Activated T-helper 1 cell treated with anti-CD3 and anti-CD28 coated beads, Interleukin-12 subunit alpha, Interleukin-12 subunit beta, Interleukin-2, Interleukin-4 antibody, amounts not matched to agents 30 ng/mL and 10 ng/mL and 1 ng/mL, durations not matched to agents 14 hours and 24 hours and 36 hours (primary cell): Measurements from ENCODE around the gene SP6. TPM values are rescaled to one million over a fixed set of nuclear protein-coding genes. Genes with fewer than 3 reads are reported as not detected.

Source experiments
- DNase-seq: peaks from one replicate; pipeline ENCODE4 v3.0.0; 2021; ENCODE audit warnings: low spot score
- H3K27ac Mint-ChIP-seq: one replicate; pipeline ENCODE4 v1.8.0; 2021; ENCODE audit warnings: mild to moderate bottlenecking, mixed read lengths
- H3K27me3 Mint-ChIP-seq: one replicate; pipeline ENCODE4 v1.8.0; 2022; ENCODE audit warnings: mild to moderate bottlenecking, moderate library complexity, mixed read lengths; ENCODE audit not compliant: insufficient read depth
- H3K36me3 Mint-ChIP-seq: one replicate; pipeline ENCODE4 v1.8.0; 2021; ENCODE audit warnings: low read depth, mixed read lengths
- H3K4me1 Mint-ChIP-seq: one replicate; pipeline ENCODE4 v1.8.0; 2021; ENCODE audit warnings: low read depth, mixed read lengths
- H3K4me3 Mint-ChIP-seq: one replicate; pipeline ENCODE4 v1.8.0; 2021; ENCODE audit warnings: mild to moderate bottlenecking, moderate library complexity, mixed read lengths
- H3K9me3 Mint-ChIP-seq: one replicate; pipeline ENCODE4 v1.8.0; 2021; ENCODE audit warnings: mixed read lengths
- intact Hi-C: fragments of 100-400 bp; cut with micrococcal nuclease; formaldehyde crosslinking; loops from one replicate; pipeline ENCODE4 v1.15.1; 2024
- total RNA-seq: library from RNA; stranded (reverse); gene quantifications from 2 replicates; pipeline ENCODE4 v1.2.3, GENCODE V29; 2022

The SP6 gene
- total RNA-seq, 1 donor from 2014 or later: 0.05 TPM

DNA sequence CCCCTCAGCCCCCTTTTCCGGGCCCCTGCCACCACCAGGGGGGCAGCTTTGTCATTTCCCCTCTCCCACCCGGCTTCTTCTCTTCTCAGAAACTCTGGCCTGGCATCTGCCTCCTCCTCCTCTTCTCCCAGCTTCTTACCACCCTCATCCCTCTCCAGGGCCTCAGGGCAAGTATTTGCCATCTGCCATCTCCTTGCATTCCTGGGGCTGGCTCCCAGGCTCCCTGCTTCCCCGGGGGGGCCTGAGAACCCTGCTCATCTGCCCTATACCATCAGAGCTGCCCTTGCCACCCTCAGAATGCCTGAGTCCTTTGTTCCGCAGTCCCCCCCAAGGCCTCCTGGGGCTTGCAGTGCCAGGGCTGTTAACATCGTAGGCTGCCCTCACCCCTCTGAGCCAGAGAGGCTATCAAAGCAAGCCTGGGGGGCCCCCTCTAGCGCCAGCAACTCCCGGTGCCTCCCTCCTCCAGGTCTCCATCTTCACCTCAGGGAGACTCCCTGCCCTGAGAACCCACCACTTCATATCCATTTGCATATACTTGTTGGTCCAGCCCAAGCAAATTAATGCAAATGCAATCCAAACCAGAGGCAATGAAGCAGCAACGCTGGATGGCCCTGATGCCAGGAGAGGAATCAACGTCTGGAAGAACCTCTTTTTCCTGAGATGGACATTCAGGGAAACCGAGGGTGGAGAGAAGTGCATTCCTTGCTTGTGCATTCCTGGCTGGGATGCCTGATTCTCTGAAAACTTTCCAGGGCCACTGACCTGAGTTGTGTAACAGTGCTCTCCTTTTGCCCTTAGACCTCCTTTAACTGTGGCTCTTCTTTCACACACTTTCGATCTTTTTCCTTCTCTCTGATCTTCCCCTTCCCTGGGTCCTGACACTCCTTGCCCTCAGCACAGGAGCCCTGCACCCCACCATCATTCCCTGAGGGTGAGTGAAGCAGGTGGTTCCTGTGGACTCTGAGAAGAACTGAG is 24.3 kb upstream of the SP6 start:
- intact Hi-C loops: no loop called here
- peaks cover 59% of the 10 kb centered on the region for H3K27me3 Mint-ChIP-seq
- H3K27ac Mint-ChIP-seq: no peak overlapping the region
- no peaks in the 10 kb centered on the region for H3K9me3 Mint-ChIP-seq
- no peaks in the 10 kb centered on the region for H3K36me3 Mint-ChIP-seq
- no peak for DNase-seq
- no peak overlapping the region for H3K4me3 Mint-ChIP-seq
- H3K4me1 Mint-ChIP-seq: peaks cover 5% of the 10 kb centered on the region

GRCh38 chr17:47873200-47874090 is 22.5 kb upstream of the SP6 start:
- Mint-ChIP-seq H3K4me3 (no peak overlapping the region), H3K9me3 (no peaks in the 10 kb centered on the region), H3K36me3 (no peaks in the 10 kb centered on the region), H3K27me3 (peaks cover 62% of the 10 kb centered on the region), H3K4me1 (no peaks in the 10 kb centered on the region), H3K27ac (no peak overlapping the region)
- intact Hi-C loops: no loop called here
- DNase-seq: no peak

DNA sequence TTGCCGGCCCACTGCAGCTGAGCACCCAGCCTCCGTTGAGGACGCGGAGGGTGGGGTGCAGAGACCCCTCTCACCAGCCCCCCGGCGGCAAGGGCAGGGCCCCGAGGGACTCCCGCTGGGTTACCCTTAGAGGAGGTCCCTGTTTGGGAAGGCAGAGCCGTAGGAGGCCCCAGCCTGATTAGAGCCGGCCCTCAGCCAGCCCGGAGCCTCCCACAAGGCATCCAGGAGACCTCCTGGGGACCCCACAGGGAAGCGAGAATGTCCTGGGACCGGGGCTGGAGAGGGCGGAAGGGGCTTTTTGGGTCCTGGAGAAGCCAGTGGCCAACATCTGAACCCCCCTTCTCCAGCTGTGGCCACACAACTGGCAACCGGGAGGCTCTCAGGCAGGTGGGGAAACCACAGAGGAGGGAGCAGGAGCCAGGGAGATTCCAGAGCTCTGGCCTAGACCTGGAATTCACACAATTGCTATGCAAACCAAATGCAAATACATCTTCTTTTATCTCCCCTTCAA is 21.7 kb upstream of the SP6 start:
- H3K4me3 Mint-ChIP-seq: no peak overlapping the region
- no peaks in the 10 kb centered on the region for H3K4me1 Mint-ChIP-seq
- no peak for DNase-seq
- no peak overlapping the region for H3K27ac Mint-ChIP-seq
- H3K9me3 Mint-ChIP-seq: no peaks in the 10 kb centered on the region
- H3K36me3 Mint-ChIP-seq: no peaks in the 10 kb centered on the region
- intact Hi-C loops: no loop called here
- H3K27me3 Mint-ChIP-seq: peaks cover 57% of the 10 kb centered on the region

GRCh38 chr17:47872019-47872650 is 21.2 kb upstream of the SP6 start:
- Mint-ChIP-seq H3K4me1 (no peaks in the 10 kb centered on the region), H3K4me3 (no peak overlapping the region), H3K9me3 (no peaks in the 10 kb centered on the region), H3K27me3 (peaks cover 54% of the 10 kb centered on the region), H3K36me3 (no peaks in the 10 kb centered on the region), H3K27ac (no peak overlapping the region)
- DNase-seq: no peak
- intact Hi-C loops: no loop called here

- no peak for DNase-seq
- no peaks in the 10 kb centered on the region for H3K4me1 Mint-ChIP-seq
- no peak overlapping the region for H3K4me3 Mint-ChIP-seq
- H3K27me3 Mint-ChIP-seq: peaks cover 52% of the 10 kb centered on the region
- no peaks in the 10 kb centered on the region for H3K9me3 Mint-ChIP-seq
- H3K36me3 Mint-ChIP-seq: no peaks in the 10 kb centered on the region
- intact Hi-C loops: no loop called here
- no peak overlapping the region for H3K27ac Mint-ChIP-seq
These were observed 20.1 kb upstream of the SP6 start for GRCh38 chr17:47871048-47871447.

DNA sequence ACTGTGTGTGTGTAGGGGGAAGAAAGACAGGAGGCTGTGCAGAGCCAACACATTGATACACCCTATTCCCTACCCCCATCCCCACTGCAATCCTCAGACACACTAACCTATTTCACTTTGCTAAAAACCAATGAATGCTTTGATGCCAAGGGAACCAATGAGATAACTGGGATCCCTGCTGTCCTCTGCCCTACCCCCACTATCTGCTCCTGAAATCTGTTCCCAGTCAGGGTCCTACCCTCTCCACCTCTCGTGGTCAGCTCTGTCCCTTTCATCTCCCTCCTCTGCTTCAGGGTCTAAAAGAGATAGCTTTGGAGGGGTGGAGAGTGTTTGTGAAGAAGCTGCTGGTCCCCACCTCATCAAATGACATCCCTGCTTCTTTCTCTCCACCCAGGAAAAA is 19.1 kb upstream of the SP6 start:
- Mint-ChIP-seq H3K9me3 (no peaks in the 10 kb centered on the region), H3K36me3 (no peaks in the 10 kb centered on the region), H3K27me3 (peaks cover 48% of the 10 kb centered on the region), H3K27ac (no peak overlapping the region), H3K4me3 (no peak overlapping the region), H3K4me1 (peaks cover 8% of the 10 kb centered on the region)
- DNase-seq: no peak
- intact Hi-C loops: no loop called here

GRCh38 chr17:47869114-47869513 is 18.2 kb upstream of the SP6 start:
- Mint-ChIP-seq H3K27ac (no peak overlapping the region), H3K9me3 (no peaks in the 10 kb centered on the region), H3K4me3 (no peak overlapping the region), H3K4me1 (peaks cover 18% of the 10 kb centered on the region), H3K36me3 (no peaks in the 10 kb centered on the region), H3K27me3 (peaks cover 44% of the 10 kb centered on the region)
- no peak for DNase-seq
- intact Hi-C loops: no loop called here

- no peak for DNase-seq
- intact Hi-C loops: no loop called here
- H3K9me3 Mint-ChIP-seq: no peaks in the 10 kb centered on the region
- no peak overlapping the region for H3K4me3 Mint-ChIP-seq
- H3K4me1 Mint-ChIP-seq: peaks cover 18% of the 10 kb centered on the region
- no peak overlapping the region for H3K27ac Mint-ChIP-seq
- peaks cover 38% of the 10 kb centered on the region for H3K27me3 Mint-ChIP-seq
- H3K36me3 Mint-ChIP-seq: no peaks in the 10 kb centered on the region
These were observed 17.0 kb upstream of the SP6 start for GRCh38 chr17:47867813-47868533.

- Mint-ChIP-seq H3K36me3 (no peaks in the 10 kb centered on the region), H3K27ac (no peak overlapping the region), H3K9me3 (no peaks in the 10 kb centered on the region), H3K4me1 (peaks cover 18% of the 10 kb centered on the region), H3K27me3 (peaks cover 31% of the 10 kb centered on the region), H3K4me3 (no peak overlapping the region)
- DNase-seq: no peak
- intact Hi-C loops: no loop called here
These were observed 16.0 kb upstream of the SP6 start for GRCh38 chr17:47866941-47867340.

DNA sequence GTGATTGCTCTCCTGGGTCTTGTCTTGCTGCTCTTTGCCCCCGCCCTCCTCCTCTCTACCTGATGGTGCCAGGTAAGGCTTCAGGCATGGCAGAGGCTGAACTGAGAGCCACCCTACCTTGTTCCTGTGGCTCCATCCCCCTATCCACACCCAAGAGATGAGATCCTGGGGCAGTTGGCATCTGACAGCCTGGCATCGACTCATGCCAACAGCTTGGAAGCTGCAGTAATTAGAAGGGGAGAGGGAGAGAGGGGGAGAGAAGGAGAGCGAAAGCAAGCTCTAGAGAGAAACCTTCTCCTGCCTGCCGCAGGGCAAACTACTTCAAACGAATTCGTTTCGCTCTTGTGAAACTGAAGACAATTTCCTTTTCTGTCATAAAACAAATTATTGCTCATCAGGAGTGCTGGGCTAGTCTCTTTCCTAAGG is 13.8 kb upstream of the SP6 start:
- Mint-ChIP-seq H3K27ac (no peak overlapping the region), H3K27me3 (peaks cover 12% of the 10 kb centered on the region), H3K4me1 (peaks cover 18% of the 10 kb centered on the region), H3K36me3 (no peaks in the 10 kb centered on the region), H3K9me3 (no peaks in the 10 kb centered on the region), H3K4me3 (no peak overlapping the region)
- no peak for DNase-seq
- intact Hi-C loops: loop anchor here (2.0 kb wide), 1 partner anchor 16 kb away; no protein-coding TSS in a partner anchor

DNA sequence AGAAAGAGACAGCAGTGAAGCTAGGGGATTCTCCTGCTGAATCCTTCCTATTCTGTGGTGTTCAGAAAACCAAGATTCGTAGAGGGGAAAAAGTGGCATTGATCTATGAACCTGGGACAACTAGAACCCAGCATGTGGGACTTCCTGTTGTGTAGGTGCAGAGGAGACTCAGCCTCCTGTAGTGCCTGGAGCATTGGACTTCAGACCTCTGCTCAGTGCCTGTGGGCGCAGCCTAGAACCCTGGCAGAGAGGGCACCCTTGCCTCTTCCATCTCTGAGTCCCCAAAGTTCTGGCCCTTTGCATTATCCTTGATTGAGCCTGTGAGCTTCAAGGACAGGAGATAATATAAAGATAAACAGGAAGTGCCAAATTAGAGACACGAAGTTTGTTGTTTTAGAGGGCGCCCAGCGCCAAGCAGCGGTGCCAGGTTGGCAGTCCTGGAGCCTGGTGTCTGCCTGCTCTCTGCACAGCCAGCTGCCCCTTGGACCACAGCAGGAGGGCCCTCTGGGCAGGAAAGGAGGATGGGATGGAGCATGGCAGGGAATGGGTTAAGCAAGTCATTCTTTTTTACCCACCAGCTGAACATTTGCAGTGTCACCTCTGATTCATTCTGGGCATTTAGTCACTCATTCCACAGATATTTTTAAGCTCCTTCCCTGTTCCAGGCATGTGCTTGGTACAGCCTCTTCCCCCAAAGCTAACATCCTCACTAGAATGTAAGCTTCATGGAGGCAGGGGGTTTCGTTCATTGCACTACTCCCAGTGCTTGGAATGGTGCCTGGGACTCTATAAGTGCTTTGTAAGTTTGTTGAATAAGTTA is 11.9 kb upstream of the SP6 start:
- Mint-ChIP-seq H3K4me1 (peaks cover 18% of the 10 kb centered on the region), H3K36me3 (no peaks in the 10 kb centered on the region), H3K27me3 (peaks cover 18% of the 10 kb centered on the region), H3K4me3 (no peak overlapping the region), H3K9me3 (no peaks in the 10 kb centered on the region), H3K27ac (no peak overlapping the region)
- intact Hi-C loops: no loop called here
- no peak for DNase-seq
